GM23248 (cell line): ENCODE measurements around the gene PADI3.

Experiments
- EZH2 ChIP-seq: fragments of 200-600 bp; sonication (generic); IDR thresholded peaks from 2 replicates; pipeline ENCODE4 v1.6.1; 2018; ENCODE audit warnings: antibody characterized with exemption, mild to moderate bottlenecking; ENCODE audit not compliant: insufficient read depth, poor library complexity, severe bottlenecking
- EZH2phosphoT487 ChIP-seq: fragments of 200-600 bp; sonication (generic); IDR thresholded peaks from 2 replicates; pipeline ENCODE4 v1.6.1; 2018; ENCODE audit warnings: antibody characterized with exemption, moderate library complexity, mild to moderate bottlenecking, low read depth; ENCODE audit not compliant: insufficient read depth

GRCh38 chr1:17245816-17246325, 3.0 kb upstream of the PADI3 start:
- TF ChIP-seq EZH2 = no peak
- TF ChIP-seq EZH2phosphoT487 = no peak
